B cell (primary cell): ENCODE measurements around the gene ZNF850. TPM values are rescaled to one million over a fixed set of nuclear protein-coding genes. Genes with fewer than 3 reads are reported as not detected.

Source experiments
- ATAC-seq: fragments of 200-7000 bp; cut with Tn5 transposase; one replicate; pipeline ENCODE4 v1.10.0; 2021; ENCODE audit warnings: low read depth, mild to moderate bottlenecking, moderate number of reproducible peaks, moderate library complexity
- CTCF ChIA-PET: fragments of 350-600 bp; sonication (Branson Sonifier 250); formaldehyde crosslinking; loops from one replicate; lab custom pipeline; 2021; ENCODE audit warnings: antibody characterized with exemption, inconsistent platforms; lab: Charles Lee
- POLR2A ChIA-PET: fragments of 350-600 bp; sonication (Branson Sonifier 250); formaldehyde crosslinking; loops from one replicate; lab custom pipeline; 2021; ENCODE audit warnings: antibody characterized with exemption; lab: Charles Lee
- DNase-seq: peaks from one replicate; pipeline ENCODE4 v3.0.0; 2013
- H2AFZ ChIP-seq: 2 replicates; pipeline ENCODE4 v1.6.1; 2012; ENCODE audit warnings: mild to moderate bottlenecking, low read depth, low read length; ENCODE audit not compliant: insufficient read depth, poor library complexity, severe bottlenecking
- H3K27ac ChIP-seq, 2 donors: 1 replicate in 1 of 2; 2 replicates in 1 of 2; pipeline ENCODE4 v1.5.1; 2012 to 2013; ENCODE audit warnings: low read length in 2 of 2, mild to moderate bottlenecking in 2 of 2, moderate library complexity in 1 of 2
- H3K27me3 ChIP-seq, 4 experiments: fragments of 200-600 bp in 1 of 4; sonication (generic) in 1 of 4; replicated peaks in 1 of 4; 1 replicate in 2 of 4; 2 replicates in 2 of 4; pipeline versions ENCODE4 v1.6.1 to v1.7.0; 2013 to 2016; ENCODE audit warnings: low read length in 3 of 4, mild to moderate bottlenecking in 2 of 4, mixed read lengths in 1 of 4, moderate library complexity in 1 of 4; ENCODE audit not compliant: insufficient read depth in 4 of 4, control insufficient read depth in 3 of 4; ENCODE audit errors: control extremely low read depth in 1 of 4
- H3K36me3 ChIP-seq, 2 experiments: replicated peaks in 1 of 2; 1 replicate in 1 of 2; 2 replicates in 1 of 2; pipeline versions ENCODE4 v1.6.1 to v1.7.1; 2013; ENCODE audit warnings: low read length in 1 of 2; ENCODE audit not compliant: insufficient read depth in 2 of 2, control insufficient read depth in 1 of 2; ENCODE audit errors: control extremely low read depth in 1 of 2, extremely low read depth in 1 of 2
- H3K4me1 ChIP-seq, 2 donors: fragments of 200-600 bp in 1 of 2; sonication (generic) in 1 of 2; 1 replicate in 1 of 2; 2 replicates in 1 of 2; pipeline versions ENCODE4 v1.5.1 to v1.6.1; 2013 to 2017; ENCODE audit warnings: low read length in 2 of 2; ENCODE audit not compliant: control insufficient read depth in 2 of 2, insufficient read depth in 2 of 2
- H3K4me2 ChIP-seq: replicated peaks from 2 replicates; pipeline ENCODE3; 2012; ENCODE audit warnings: mild to moderate bottlenecking, low read depth, low read length; ENCODE audit not compliant: poor library complexity, severe bottlenecking
- H3K4me3 ChIP-seq, 5 experiments: fragments of 200-600 bp in 1 of 5; sonication (generic) in 1 of 5; 1 replicate in 3 of 5; 2 replicates in 2 of 5; pipeline versions ENCODE4 v1.5.1 to v1.7.0; 2011 to 2016; ENCODE audit warnings: low read length in 4 of 5, mild to moderate bottlenecking in 4 of 5, low read depth in 2 of 5, control low read depth in 1 of 5, moderate library complexity in 1 of 5; ENCODE audit not compliant: insufficient read depth in 1 of 5; ENCODE audit errors: control extremely low read depth in 1 of 5, extremely low read depth in 1 of 5
- H3K79me2 ChIP-seq: fragments of 200-600 bp; sonication (generic); one replicate; pipeline ENCODE4 v1.6.0; 2016; ENCODE audit warnings: low read length; ENCODE audit not compliant: control insufficient read depth, insufficient read depth
- H3K9ac ChIP-seq: fragments of 200-600 bp; sonication (generic); 2 replicates; pipeline ENCODE4 v1.6.1; 2017; ENCODE audit warnings: mild to moderate bottlenecking, low read length, moderate library complexity
- H3K9me3 ChIP-seq, 3 donors: one replicate each; pipeline versions ENCODE4 v1.6.1 to v1.7.1; 2013; ENCODE audit warnings: low read length in 2 of 3; ENCODE audit not compliant: control insufficient read depth in 2 of 3, insufficient read depth in 1 of 3; ENCODE audit errors: control extremely low read depth in 1 of 3
- H4K20me1 ChIP-seq: 2 replicates; pipeline ENCODE4 v1.6.0; 2012; ENCODE audit warnings: mild to moderate bottlenecking, low read length; ENCODE audit not compliant: insufficient read depth, control insufficient read depth, poor library complexity, severe bottlenecking
- H3K27ac Mint-ChIP-seq: one replicate; pipeline ENCODE4 v1.8.0; 2021; ENCODE audit warnings: mixed read lengths
- H3K27me3 Mint-ChIP-seq: one replicate; pipeline ENCODE4 v1.8.0; 2021; ENCODE audit warnings: mixed read lengths
- H3K4me1 Mint-ChIP-seq: one replicate; pipeline ENCODE4 v1.8.0; 2021; ENCODE audit warnings: mixed read lengths
- H3K4me3 Mint-ChIP-seq: one replicate; pipeline ENCODE4 v1.8.0; 2021; ENCODE audit warnings: mixed read lengths
- H3K9me3 Mint-ChIP-seq: one replicate; pipeline ENCODE4 v1.8.0; 2022; ENCODE audit warnings: mixed read lengths; ENCODE audit not compliant: insufficient read depth
- EZH2 ChIP-seq: IDR thresholded peaks from 2 replicates; pipeline ENCODE4 v1.6.1; 2012; ENCODE audit warnings: borderline replicate concordance, low read depth, mild to moderate bottlenecking, moderate library complexity, low read length; ENCODE audit not compliant: insufficient read depth, poor library complexity, severe bottlenecking
- WGBS: methylation state at CpG from one replicate; pipeline ENCODE4 v1.1.5; 2013; ENCODE audit warnings: missing lambda C conversion rate; ENCODE audit not compliant: insufficient coverage; 5-methylcytosine and 5-hydroxymethylcytosine counted together
- intact Hi-C: fragments of 100-400 bp; cut with micrococcal nuclease; formaldehyde crosslinking; loops from one replicate; pipeline ENCODE4 v1.10.0; 2022
- polyA plus RNA-seq: library from polyadenylated mRNA; depleted of rRNA; stranded (reverse); fragments of >200 nt; gene quantifications from 2 replicates; pipeline ENCODE4 v1.2.3, GENCODE V29; 2012
- total RNA-seq, 2 donors: library from RNA; stranded (reverse); fragments of 120-200 nt in 1 of 2; gene quantifications; 1 replicate in 1 of 2; 2 replicates in 1 of 2; pipeline versions ENCODE4 v1.2.3 to v1.2.4, GENCODE V29; 2013 to 2022
- TF ChIP-seq, protein P1 (sequence below): fragments of 200-600 bp; IDR thresholded peaks from one replicate; pipeline ENCODE4 v1.8.0; 2022; ENCODE audit warnings: antibody characterized with exemption, mild to moderate bottlenecking

ZNF850 gene
- total and polyA plus RNA-seq, 2 donors (not counting 1 experiment from before 2014, with no cell fraction given), result 2.0 to 6.0 TPM

DNA sequence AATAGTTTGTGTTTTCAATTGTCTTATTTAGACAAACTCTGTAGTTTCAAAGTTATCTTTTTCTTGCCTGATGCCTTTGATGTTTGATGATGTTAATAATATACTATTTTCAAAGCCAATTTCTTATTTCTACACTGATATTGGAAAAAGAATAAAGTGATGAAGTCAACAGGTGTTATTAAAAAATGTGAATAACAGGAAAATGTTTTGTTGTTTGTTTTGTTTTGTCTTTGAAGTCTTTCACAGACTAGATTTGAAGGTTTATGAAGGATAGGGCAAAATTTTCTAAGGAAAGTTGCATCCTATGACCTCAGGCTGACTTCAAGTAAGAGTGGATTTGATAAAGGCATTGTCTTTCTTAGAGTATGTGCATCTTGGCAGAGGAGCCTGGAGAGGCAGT, 34.4 kb upstream of the ZNF850 start:
- H3K4me3 ChIP-seq, result no peak overlapping the region
- no peaks in the 10 kb centered on the region for H3K4me1 ChIP-seq
- Mint-ChIP-seq H3K27ac (no peak overlapping the region), H3K27me3 (no peaks in the 10 kb centered on the region), H3K4me1 (no peaks in the 10 kb centered on the region), H3K4me3 (no peak overlapping the region), H3K9me3 (peaks cover 22% of the 10 kb centered on the region)
- no peak overlapping the region for H2AFZ ChIP-seq
- no peak overlapping the region for H3K4me2 ChIP-seq
- ChIA-PET POLR2A (no interaction called here), CTCF (no interaction called here)
- peaks cover 23% of the 10 kb centered on the region for H3K79me2 ChIP-seq
- H3K36me3 ChIP-seq, result peaks cover 13 to 28% of the 10 kb centered on the region in 2 experiments
- no peaks in the 10 kb centered on the region for H3K27me3 ChIP-seq
- no peak for DNase-seq
- H3K9me3 ChIP-seq, result peaks cover 18 to 56% (median 45%) of the 10 kb centered on the region in 3 donors
- TF ChIP-seq, protein P1, sequence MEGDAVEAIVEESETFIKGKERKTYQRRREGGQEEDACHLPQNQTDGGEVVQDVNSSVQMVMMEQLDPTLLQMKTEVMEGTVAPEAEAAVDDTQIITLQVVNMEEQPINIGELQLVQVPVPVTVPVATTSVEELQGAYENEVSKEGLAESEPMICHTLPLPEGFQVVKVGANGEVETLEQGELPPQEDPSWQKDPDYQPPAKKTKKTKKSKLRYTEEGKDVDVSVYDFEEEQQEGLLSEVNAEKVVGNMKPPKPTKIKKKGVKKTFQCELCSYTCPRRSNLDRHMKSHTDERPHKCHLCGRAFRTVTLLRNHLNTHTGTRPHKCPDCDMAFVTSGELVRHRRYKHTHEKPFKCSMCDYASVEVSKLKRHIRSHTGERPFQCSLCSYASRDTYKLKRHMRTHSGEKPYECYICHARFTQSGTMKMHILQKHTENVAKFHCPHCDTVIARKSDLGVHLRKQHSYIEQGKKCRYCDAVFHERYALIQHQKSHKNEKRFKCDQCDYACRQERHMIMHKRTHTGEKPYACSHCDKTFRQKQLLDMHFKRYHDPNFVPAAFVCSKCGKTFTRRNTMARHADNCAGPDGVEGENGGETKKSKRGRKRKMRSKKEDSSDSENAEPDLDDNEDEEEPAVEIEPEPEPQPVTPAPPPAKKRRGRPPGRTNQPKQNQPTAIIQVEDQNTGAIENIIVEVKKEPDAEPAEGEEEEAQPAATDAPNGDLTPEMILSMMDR, result no peak
- no peak for TF ChIP-seq EZH2
- no peak overlapping the region for H3K27ac ChIP-seq
- intact Hi-C loops, result no loop called here
- no peak overlapping the region for H3K9ac ChIP-seq
- H4K20me1 ChIP-seq, result no peaks in the 10 kb centered on the region
- no peak for ATAC-seq

DNA sequence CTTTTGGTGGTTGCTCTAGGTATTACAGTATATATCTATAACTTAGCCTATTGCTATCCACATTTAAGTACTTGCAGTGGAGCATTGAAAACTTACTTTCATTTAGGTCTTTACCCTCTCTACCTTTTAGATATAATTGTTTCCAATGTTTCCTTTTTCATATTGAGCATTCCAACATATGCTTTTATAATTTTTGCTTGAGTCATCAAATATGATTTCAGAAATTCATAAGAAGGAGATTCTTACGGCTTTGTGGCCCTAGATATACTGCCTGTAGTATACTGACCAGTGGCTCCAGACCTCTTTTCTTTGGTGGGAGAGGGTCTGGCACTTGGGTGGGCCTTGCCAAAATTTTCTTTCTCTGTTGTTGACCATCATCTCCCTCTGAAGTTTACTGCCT, 32.8 kb upstream of the ZNF850 start:
- Histone ChIP-seq H3K4me1 (no peaks in the 10 kb centered on the region), H3K27ac (no peak overlapping the region), H3K4me2 (no peak overlapping the region), H3K9me3 (peaks cover 11 to 57% (median 46%) of the 10 kb centered on the region in 3 donors), H3K79me2 (peaks cover 33% of the 10 kb centered on the region), H3K36me3 (peaks cover 9 to 33% of the 10 kb centered on the region in 2 experiments), H2AFZ (no peak overlapping the region), H3K27me3 (no peaks in the 10 kb centered on the region), H3K4me3 (no peak overlapping the region), H3K9ac (no peak overlapping the region), H4K20me1 (no peaks in the 10 kb centered on the region)
- Mint-ChIP-seq H3K27me3 (no peaks in the 10 kb centered on the region), H3K27ac (no peak overlapping the region), H3K4me1 (no peaks in the 10 kb centered on the region), H3K9me3 (peaks cover 21% of the 10 kb centered on the region), H3K4me3 (no peak overlapping the region)
- TF ChIP-seq, protein P1, result no peak
- TF ChIP-seq EZH2, result no peak
- ChIA-PET POLR2A (no interaction called here), CTCF (interaction anchor here (0.7 kb wide), 1 partner anchor 15 kb away, joined by 4 read pairs; no protein-coding TSS in a partner anchor)
- intact Hi-C loops, result no loop called here
- DNase-seq (no peak), ATAC-seq (no peak)
- WGBS, result no CpG with 5 or more reads among the region's 1 CpG
